HL-60 (cell line): Measurements from ENCODE around the gene RAB3GAP1.

Experiments
- CTCF ChIP-seq: IDR thresholded peaks from one replicate; pipeline ENCODE4 v1.5.1; 2011; ENCODE audit warnings: low read length, control low read depth, inconsistent platforms; ENCODE audit not compliant: insufficient read depth
- REST ChIP-seq: IDR thresholded peaks from 2 replicates; pipeline ENCODE4 v1.6.1; 2012; ENCODE audit warnings: low read depth; ENCODE audit not compliant: insufficient replicate concordance

- TF ChIP-seq CTCF (no peak), REST (no peak)
Measured at GRCh38 chr2:135125940-135126339, 73.8 kb downstream of the RAB3GAP1 start.
